ENCODE results near the gene EHD2.
A peak's percentile ranks its signal among the peaks of the same experiment; 100 is the strongest.

The EHD2 gene

DNA sequence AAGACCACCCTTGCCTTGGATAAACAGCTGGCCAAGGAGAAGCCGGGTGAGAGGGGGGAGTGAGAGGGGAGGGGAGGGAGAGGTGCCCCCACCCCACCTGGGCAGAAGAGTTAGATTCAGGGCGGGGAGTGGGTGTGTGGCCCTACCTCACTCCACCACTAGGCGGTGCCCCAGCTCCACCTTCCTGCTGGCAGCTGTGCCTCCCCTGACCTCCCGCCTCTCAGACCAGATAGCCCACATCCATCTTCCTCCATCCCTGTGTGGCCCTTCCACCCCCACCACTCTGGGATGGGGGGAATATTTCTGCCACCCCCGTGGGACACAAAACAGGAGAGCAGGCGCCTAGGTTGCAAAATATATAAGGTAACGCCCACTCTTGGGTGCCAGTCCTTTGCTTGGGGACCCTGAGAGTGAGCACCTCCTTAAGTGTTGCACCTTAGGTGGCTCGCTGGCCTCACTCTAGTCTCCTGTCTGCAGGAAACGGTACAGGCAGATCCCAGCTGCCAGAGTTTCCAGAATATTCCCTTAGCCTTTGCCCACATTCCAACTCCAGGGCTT lies 13.8 kb upstream of the EHD2 start:
- TF ChIP-seq, protein P1, sequence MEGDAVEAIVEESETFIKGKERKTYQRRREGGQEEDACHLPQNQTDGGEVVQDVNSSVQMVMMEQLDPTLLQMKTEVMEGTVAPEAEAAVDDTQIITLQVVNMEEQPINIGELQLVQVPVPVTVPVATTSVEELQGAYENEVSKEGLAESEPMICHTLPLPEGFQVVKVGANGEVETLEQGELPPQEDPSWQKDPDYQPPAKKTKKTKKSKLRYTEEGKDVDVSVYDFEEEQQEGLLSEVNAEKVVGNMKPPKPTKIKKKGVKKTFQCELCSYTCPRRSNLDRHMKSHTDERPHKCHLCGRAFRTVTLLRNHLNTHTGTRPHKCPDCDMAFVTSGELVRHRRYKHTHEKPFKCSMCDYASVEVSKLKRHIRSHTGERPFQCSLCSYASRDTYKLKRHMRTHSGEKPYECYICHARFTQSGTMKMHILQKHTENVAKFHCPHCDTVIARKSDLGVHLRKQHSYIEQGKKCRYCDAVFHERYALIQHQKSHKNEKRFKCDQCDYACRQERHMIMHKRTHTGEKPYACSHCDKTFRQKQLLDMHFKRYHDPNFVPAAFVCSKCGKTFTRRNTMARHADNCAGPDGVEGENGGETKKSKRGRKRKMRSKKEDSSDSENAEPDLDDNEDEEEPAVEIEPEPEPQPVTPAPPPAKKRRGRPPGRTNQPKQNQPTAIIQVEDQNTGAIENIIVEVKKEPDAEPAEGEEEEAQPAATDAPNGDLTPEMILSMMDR (IDR thresholded peaks at IDR 0.05; ENCODE audit: unreplicated experiment in 3 of 3) = peak; percentile 72 to 77 (median 75)
- Mint-ChIP-seq H3K4me1 (no peaks in the 10 kb centered on the region), H3K36me3 (ENCODE audit: low read depth) (peaks cover 35% of the 10 kb centered on the region), H3K4me3 (no peak overlapping the region), H3K27me3 (ENCODE audit: low read depth) (no peaks in the 10 kb centered on the region), H3K27ac (no peak overlapping the region), H3K9me3 (no peaks in the 10 kb centered on the region)

DNA sequence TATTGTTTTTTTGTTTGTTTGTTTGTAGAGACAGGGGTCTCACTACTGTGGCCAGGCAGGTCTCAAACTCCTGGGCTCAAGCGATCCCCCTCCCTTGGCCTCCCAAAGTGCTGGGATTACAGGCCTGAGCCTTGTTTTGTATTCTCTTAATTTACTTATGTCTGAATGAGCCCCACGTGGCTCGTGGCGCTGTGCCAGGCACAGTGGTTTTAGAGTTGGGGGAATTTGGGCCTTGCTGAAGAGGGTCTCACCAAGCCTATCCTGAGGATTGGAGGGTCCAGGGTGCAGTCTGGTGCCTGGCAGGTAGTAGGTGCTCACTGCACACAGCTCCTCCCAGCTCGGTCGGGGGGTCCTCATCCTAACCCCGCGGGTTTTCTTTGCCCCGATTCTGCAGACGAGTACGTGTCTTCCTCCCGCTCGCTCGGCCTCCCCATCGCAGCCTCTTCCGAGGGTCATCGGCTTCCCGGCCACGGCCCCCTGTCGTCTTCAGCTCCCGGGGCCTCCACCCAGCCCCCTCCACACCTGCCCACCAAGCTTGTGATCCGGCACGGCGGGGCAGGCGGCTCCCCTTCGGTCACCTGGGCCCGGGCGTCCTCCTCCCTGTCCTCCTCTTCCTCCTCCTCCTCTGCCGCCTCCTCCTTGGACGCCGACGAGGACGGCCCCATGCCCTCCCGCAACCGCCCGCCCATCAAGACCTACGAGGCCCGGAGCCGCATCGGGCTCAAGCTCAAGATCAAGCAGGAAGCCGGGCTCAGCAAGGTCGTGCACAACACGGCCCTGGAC lies 12.1 kb upstream of the EHD2 start:
- Mint-ChIP-seq H3K4me3 (no peak overlapping the region), H3K27ac (no peak overlapping the region), H3K36me3 (ENCODE audit: low read depth) (peaks cover 33% of the 10 kb centered on the region), H3K9me3 (no peaks in the 10 kb centered on the region), H3K4me1 (no peaks in the 10 kb centered on the region), H3K27me3 (ENCODE audit: low read depth) (no peaks in the 10 kb centered on the region)
- TF ChIP-seq, protein P1 (IDR thresholded peaks at IDR 0.05; ENCODE audit: unreplicated experiment in 3 of 3) = no peak

DNA sequence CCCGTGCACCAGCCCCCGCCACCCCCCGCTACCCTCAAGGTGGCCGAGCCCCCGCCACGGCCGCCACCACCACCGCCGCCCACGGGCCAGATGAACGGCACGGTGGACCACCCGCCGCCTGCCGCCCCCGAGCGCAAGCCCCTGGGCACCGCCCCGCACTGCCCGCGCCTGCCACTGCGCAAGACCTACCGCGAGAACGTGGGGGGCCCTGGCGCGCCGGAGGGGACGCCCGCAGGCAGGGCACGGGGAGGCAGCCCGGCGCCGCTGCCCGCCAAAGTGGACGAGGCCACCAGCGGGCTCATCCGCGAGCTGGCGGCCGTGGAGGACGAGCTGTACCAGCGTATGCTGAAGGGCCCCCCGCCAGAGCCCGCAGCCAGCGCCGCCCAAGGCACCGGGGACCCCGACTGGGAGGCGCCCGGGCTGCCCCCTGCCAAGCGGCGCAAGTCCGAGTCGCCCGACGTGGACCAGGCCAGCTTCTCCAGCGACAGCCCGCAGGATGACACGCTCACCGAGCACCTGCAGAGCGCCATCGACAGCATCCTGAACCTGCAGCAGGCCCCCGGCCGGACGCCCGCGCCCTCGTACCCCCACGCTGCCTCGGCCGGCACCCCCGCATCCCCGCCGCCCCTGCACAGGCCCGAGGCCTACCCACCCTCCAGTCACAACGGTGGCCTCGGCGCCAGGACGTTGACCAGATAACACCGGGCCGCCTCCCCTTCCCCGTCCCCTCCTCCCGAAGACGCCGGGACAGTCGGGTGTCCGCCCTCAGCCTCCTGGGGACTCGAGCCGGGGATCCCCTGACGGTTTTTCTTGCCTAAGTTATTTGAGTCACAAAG lies 11.3 kb upstream of the EHD2 start:
- H3K27ac Mint-ChIP-seq = no peak overlapping the region
- no peaks in the 10 kb centered on the region for H3K9me3 Mint-ChIP-seq
- no peaks in the 10 kb centered on the region for H3K27me3 Mint-ChIP-seq (ENCODE audit: low read depth)
- H3K4me3 Mint-ChIP-seq = no peak overlapping the region
- TF ChIP-seq, protein P1 (IDR thresholded peaks at IDR 0.05; ENCODE audit: unreplicated experiment in 3 of 3) = no peak
- no peaks in the 10 kb centered on the region for H3K4me1 Mint-ChIP-seq
- peaks cover 33% of the 10 kb centered on the region for H3K36me3 Mint-ChIP-seq (ENCODE audit: low read depth)

DNA sequence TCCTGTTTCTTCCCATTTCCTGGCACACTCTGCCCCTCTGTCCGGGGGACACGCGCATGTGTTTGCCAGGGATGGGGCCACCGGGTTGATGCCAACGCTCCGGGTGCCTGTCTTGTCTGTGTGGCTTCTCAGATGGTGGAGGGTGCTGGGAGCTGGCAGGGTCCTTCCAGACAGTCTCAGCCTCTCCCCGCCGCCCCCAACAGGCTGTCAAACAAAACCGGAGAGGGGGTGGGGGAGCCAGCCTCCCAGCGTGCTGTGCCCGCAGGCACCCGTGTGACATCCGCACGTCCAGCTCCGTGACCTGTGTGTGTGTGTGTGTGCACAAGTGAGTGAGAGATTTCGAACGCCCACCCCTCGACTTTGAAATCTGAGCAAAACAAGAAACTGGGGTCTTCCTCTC lies 10.6 kb upstream of the EHD2 start:
- TF ChIP-seq, protein P1 (IDR thresholded peaks at IDR 0.05; ENCODE audit: unreplicated experiment in 3 of 3) = no peak
- Mint-ChIP-seq H3K27me3 (ENCODE audit: low read depth) (peaks cover 6% of the 10 kb centered on the region), H3K4me3 (no peak overlapping the region), H3K4me1 (no peaks in the 10 kb centered on the region), H3K27ac (no peak overlapping the region), H3K9me3 (no peaks in the 10 kb centered on the region), H3K36me3 (ENCODE audit: low read depth) (peaks cover 33% of the 10 kb centered on the region)

DNA sequence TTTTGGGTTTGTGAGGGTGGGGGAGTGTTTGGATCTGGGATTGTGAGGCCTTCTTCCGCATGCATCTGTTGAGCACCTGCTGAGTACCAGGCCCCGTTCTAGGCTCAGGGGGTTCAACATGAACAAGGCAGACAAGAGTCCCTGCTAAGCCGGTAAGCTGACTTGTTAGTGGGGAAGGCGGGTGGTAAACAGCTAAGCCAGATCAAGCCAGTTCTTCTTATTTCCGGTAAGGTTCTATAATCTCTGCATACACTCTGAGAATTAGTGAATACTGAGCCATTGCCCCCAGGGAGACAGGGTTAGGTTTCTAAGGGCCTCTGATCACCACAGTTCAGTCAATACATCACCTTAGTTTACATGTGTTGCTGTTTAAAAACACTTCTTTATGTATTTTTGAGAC lies 9.9 kb upstream of the EHD2 start:
- H3K27ac Mint-ChIP-seq = no peak overlapping the region
- no peaks in the 10 kb centered on the region for H3K9me3 Mint-ChIP-seq
- TF ChIP-seq, protein P1 (IDR thresholded peaks at IDR 0.05; ENCODE audit: unreplicated experiment in 3 of 3) = no peak
- H3K4me1 Mint-ChIP-seq = no peaks in the 10 kb centered on the region
- H3K4me3 Mint-ChIP-seq = no peak overlapping the region
- peaks cover 33% of the 10 kb centered on the region for H3K36me3 Mint-ChIP-seq (ENCODE audit: low read depth)
- peaks cover 7% of the 10 kb centered on the region for H3K27me3 Mint-ChIP-seq (ENCODE audit: low read depth)

Measured in nephron (organoid).